GM12891 (cell line): ENCODE measurements around the gene MGAT5.

Experiments
- DNase-seq: peaks from one replicate; pipeline ENCODE4 v3.0.0; 2011; ENCODE audit warnings: low spot score; ENCODE audit not compliant: insufficient read length
- FAIRE-seq: peaks from 2 replicates; lab custom pipeline; 2011; peaks lifted over from hg19 to GRCh38; lab: Jason Lieb, UNC
- PAX5 ChIP-seq: IDR thresholded peaks from 2 replicates; pipeline ENCODE4 v1.6.1; 2011; ENCODE audit warnings: low read length, moderate library complexity, mild to moderate bottlenecking; ENCODE audit not compliant: insufficient read depth, severe bottlenecking
- POLR2A ChIP-seq: IDR thresholded peaks from 2 replicates; pipeline ENCODE4 v1.6.1; 2011; ENCODE audit warnings: low read depth, low read length, control low read depth
- POLR2AphosphoS5 ChIP-seq: IDR thresholded peaks from 2 replicates; pipeline ENCODE4 v1.6.1; 2011; ENCODE audit warnings: low read depth, low read length, control low read depth
- POU2F2 ChIP-seq: IDR thresholded peaks from 2 replicates; pipeline ENCODE4 v1.6.1; 2011; ENCODE audit warnings: low read depth, mild to moderate bottlenecking, control low read depth, low read length, moderate library complexity
- SPI1 ChIP-seq: IDR thresholded peaks from 2 replicates; pipeline ENCODE4 v1.6.1; 2011; ENCODE audit warnings: low read depth, low read length, control low read depth
- TAF1 ChIP-seq: IDR thresholded peaks from 2 replicates; pipeline ENCODE4 v1.6.1; 2011; ENCODE audit warnings: low read depth, low read length, control low read depth

Gene MGAT5

GRCh38 chr2:134491022-134491421, 237.2 kb downstream of the MGAT5 start:
- DNase-seq (no peak), FAIRE-seq (no peak)
- TF ChIP-seq PAX5 = no peak
- no peak for TF ChIP-seq POLR2AphosphoS5
- no peak for TF ChIP-seq POLR2A
- no peak for TF ChIP-seq TAF1
- no peak for TF ChIP-seq POU2F2
- TF ChIP-seq SPI1 = no peak

GRCh38 chr2:134491771-134492441, 238.0 kb downstream of the MGAT5 start:
- TF ChIP-seq TAF1 (no peak), PAX5 (no peak), SPI1 (no peak), POLR2AphosphoS5 (no peak), POLR2A (no peak), POU2F2 (no peak)
- DNase-seq (no peak), FAIRE-seq (no peak)

- TF ChIP-seq POLR2A (no peak), POU2F2 (no peak)
- no peak for FAIRE-seq
- no peak for DNase-seq
Observed at GRCh38 chr2:134493797-134494196, 239.9 kb downstream of the MGAT5 start.

GRCh38 chr2:134498654-134499053, 244.8 kb downstream of the MGAT5 start:
- no peak for TF ChIP-seq PAX5
- TF ChIP-seq POLR2AphosphoS5 = no peak
- TF ChIP-seq POU2F2 = no peak
- no peak for TF ChIP-seq POLR2A
- no peak for TF ChIP-seq TAF1
- TF ChIP-seq SPI1 = no peak
- FAIRE-seq = no peak
- no peak for DNase-seq

GRCh38 chr2:134499307-134499926, 245.5 kb downstream of the MGAT5 start:
- TF ChIP-seq PAX5 = no peak
- no peak for TF ChIP-seq TAF1
- no peak for TF ChIP-seq POLR2A
- no peak for TF ChIP-seq POU2F2
- TF ChIP-seq POLR2AphosphoS5 = no peak
- TF ChIP-seq SPI1 = no peak
- no peak for FAIRE-seq
- no peak for DNase-seq

GRCh38 chr2:134500211-134500935, 246.5 kb downstream of the MGAT5 start:
- DNase-seq (no peak), FAIRE-seq (no peak)
- TF ChIP-seq POLR2A = no peak
- TF ChIP-seq TAF1 = no peak
- no peak for TF ChIP-seq PAX5
- no peak for TF ChIP-seq SPI1

GRCh38 chr2:134501476-134502091, 247.7 kb downstream of the MGAT5 start:
- TF ChIP-seq POLR2AphosphoS5 = no peak
- no peak for TF ChIP-seq SPI1
- no peak for TF ChIP-seq POU2F2
- FAIRE-seq (no peak), DNase-seq (no peak)

GRCh38 chr2:134502104-134502503, 248.2 kb downstream of the MGAT5 start:
- no peak for DNase-seq
- TF ChIP-seq PAX5 = no peak
- no peak for TF ChIP-seq POLR2A
- no peak for TF ChIP-seq POLR2AphosphoS5
- TF ChIP-seq SPI1 = no peak
- TF ChIP-seq POU2F2 = no peak
- no peak for TF ChIP-seq TAF1
- no peak for FAIRE-seq
